Uterus (tissue), 4 donors: ENCODE measurements around the gene WTAP. TPM values are rescaled to one million over a fixed set of nuclear protein-coding genes. Genes with fewer than 3 reads are reported as not detected.

Experiments used
- DNase-seq, 2 donors: peaks; one replicate each; pipeline ENCODE4 v3.0.0-alpha.2; 2019 to 2020
- H3K27ac ChIP-seq, 2 donors: fragments of 200-600 bp; sonication (generic); 1 replicate in 1 of 2; 2 replicates in 1 of 2; pipeline ENCODE4 v1.5.1; 2016 to 2018
- H3K27me3 ChIP-seq, 2 donors: fragments of 200-600 bp; sonication (generic); one replicate each; pipeline ENCODE4 v1.5.1; 2018 to 2019; ENCODE audit warnings: control low read depth in 1 of 2
- H3K36me3 ChIP-seq, 2 donors: fragments of 200-600 bp; sonication (generic); one replicate each; pipeline ENCODE4 v1.5.1; 2019; ENCODE audit warnings: control low read depth in 1 of 2
- H3K4me1 ChIP-seq, 2 donors: fragments of 200-600 bp; sonication (generic); one replicate each; pipeline ENCODE4 v1.5.1; 2018 to 2019; ENCODE audit warnings: control low read depth in 1 of 2
- H3K4me3 ChIP-seq, 2 donors: fragments of 200-600 bp; sonication (generic); 1 replicate in 1 of 2; 2 replicates in 1 of 2; pipeline ENCODE4 v1.5.1; 2018 to 2019; ENCODE audit warnings: mild to moderate bottlenecking in 1 of 2
- H3K9me3 ChIP-seq, 2 donors: fragments of 200-600 bp; sonication (generic); one replicate each; pipeline ENCODE4 v1.5.1; 2019; ENCODE audit warnings: control low read depth in 1 of 2
- CTCF ChIP-seq, 4 experiments: fragments of 200-600 bp in 2 of 4; fragments of 450-650 bp in 2 of 4; sonication (generic) in 2 of 4; IDR thresholded peaks; one replicate each; pipeline ENCODE4 v1.5.1; 2016 to 2019; ENCODE audit warnings: antibody characterized with exemption in 4 of 4, mild to moderate bottlenecking in 2 of 4, moderate library complexity in 1 of 4
- POLR2A ChIP-seq, 2 donors: fragments of 450-650 bp; IDR thresholded peaks; one replicate each; pipeline ENCODE4 v1.6.1; 2016; ENCODE audit warnings: antibody characterized with exemption in 2 of 2, mild to moderate bottlenecking in 1 of 2, moderate library complexity in 1 of 2
- intact Hi-C: fragments of 100-400 bp; cut with DNase I; formaldehyde crosslinking; loops from one replicate; pipeline ENCODE4 v1.15.1; 2023; ENCODE audit warnings: low total_unique reads
- total RNA-seq, 4 donors: library from RNA; depleted of rRNA in 3 of 4; stranded (reverse); fragments of >200 nt in 3 of 4; gene quantifications; one replicate each; pipeline versions ENCODE4 v1.1.0 to v1.2.4, GENCODE V29; 2014 to 2023
- donor health status: DM: yes; HTN: yes; CAD: no.

The WTAP gene
- total RNA-seq, 4 donors from 2014 or later = 33.3 to 139 (median 95.9) TPM

- intact Hi-C loops = loop anchor here (5.0 kb wide), 1 partner anchor 96 kb away; the partner anchor contains the start of gene TCP1
- H3K4me1 ChIP-seq = peaks cover 5 to 6% of the 10 kb centered on the region in 2 donors
Observed at GRCh38 chr6:159691133-159691962, 36.0 kb upstream of the WTAP start.

GRCh38 chr6:159691963-159692287 is 35.4 kb upstream of the WTAP start:
- H3K4me1 ChIP-seq = peaks cover 5 to 6% of the 10 kb centered on the region in 2 donors
- intact Hi-C loops = loop anchor here (5.0 kb wide), 1 partner anchor 95 kb away; the partner anchor contains the start of gene TCP1
- no peaks in the 10 kb centered on the region for H3K27me3 ChIP-seq
- H3K36me3 ChIP-seq = no peaks in the 10 kb centered on the region
- H3K27ac ChIP-seq = peak overlapping the region; percentile 95 to 97
- peak overlapping the region; percentile 55 to 80 for H3K4me3 ChIP-seq
- no peaks in the 10 kb centered on the region for H3K9me3 ChIP-seq
- no peak for TF ChIP-seq POLR2A (IDR thresholded peaks at IDR 0.05)
- TF ChIP-seq CTCF (IDR thresholded peaks at IDR 0.05) = no peak
- no peak for DNase-seq

More at GRCh38 chr6:159691133-159691962, 36.0 kb upstream of the WTAP start:
- TF ChIP-seq POLR2A (IDR thresholded peaks at IDR 0.05) (peak in 1 of 2 donors; percentile 20), CTCF (IDR thresholded peaks at IDR 0.05) (peak; percentile 70 to 97 (median 89))
- Histone ChIP-seq H3K9me3 (no peaks in the 10 kb centered on the region), H3K27me3 (no peaks in the 10 kb centered on the region), H3K36me3 (no peaks in the 10 kb centered on the region), H3K4me3 (peak overlapping the region; percentile 55 to 80), H3K27ac (peak overlapping the region; percentile 95 to 97)
- peak in 1 of 2 donors; percentile 51 for DNase-seq

- Histone ChIP-seq H3K36me3 (no peaks in the 10 kb centered on the region), H3K27me3 (no peaks in the 10 kb centered on the region), H3K27ac (peak overlapping the region; percentile 95 to 97), H3K9me3 (no peaks in the 10 kb centered on the region), H3K4me1 (peaks cover 5 to 6% of the 10 kb centered on the region in 2 donors), H3K4me3 (peak overlapping the region; percentile 55 to 80)
- DNase-seq = peak in 1 of 2 donors; percentile 44
- TF ChIP-seq CTCF (IDR thresholded peaks at IDR 0.05) (no peak), POLR2A (IDR thresholded peaks at IDR 0.05) (no peak)
- intact Hi-C loops = loop anchor here (5.0 kb wide), 1 partner anchor 95 kb away; the partner anchor contains the start of gene TCP1
Observed at GRCh38 chr6:159692303-159693127, 34.8 kb upstream of the WTAP start.

GRCh38 chr6:159693128-159693893 is 34.0 kb upstream of the WTAP start, which contains the start of gene SOD2:
Gene SOD2, minus strand, starts transcription at chr6:159693241. Its CDS starts 74 bp downstream, at chr6:159693167.
- Histone ChIP-seq H3K9me3 (no peaks in the 10 kb centered on the region), H3K4me3 (peak within 1 kb of the TSS; percentile 55 to 80), H3K36me3 (no peaks in the 10 kb centered on the region), H3K4me1 (peaks cover 5 to 6% of the 10 kb centered on the region in 2 donors), H3K27ac (peak within 1 kb of the TSS; percentile 95 to 97), H3K27me3 (no peaks in the 10 kb centered on the region)
- peak; percentile 79 to 84 for DNase-seq
- intact Hi-C loops = loop anchor here (5.0 kb wide), 1 partner anchor 94 kb away; the partner anchor contains the start of gene TCP1
- TF ChIP-seq POLR2A (IDR thresholded peaks at IDR 0.05) (peak; percentile 84 to 85), CTCF (IDR thresholded peaks at IDR 0.05) (no peak)
